Measurements from ENCODE around the gene ACOX2. TPM values are rescaled to one million over a fixed set of nuclear protein-coding genes. Genes with fewer than 3 reads are reported as not detected.

The ACOX2 gene
- total RNA-seq = 7.0 and 13.4 TPM in 2 replicates

DNA sequence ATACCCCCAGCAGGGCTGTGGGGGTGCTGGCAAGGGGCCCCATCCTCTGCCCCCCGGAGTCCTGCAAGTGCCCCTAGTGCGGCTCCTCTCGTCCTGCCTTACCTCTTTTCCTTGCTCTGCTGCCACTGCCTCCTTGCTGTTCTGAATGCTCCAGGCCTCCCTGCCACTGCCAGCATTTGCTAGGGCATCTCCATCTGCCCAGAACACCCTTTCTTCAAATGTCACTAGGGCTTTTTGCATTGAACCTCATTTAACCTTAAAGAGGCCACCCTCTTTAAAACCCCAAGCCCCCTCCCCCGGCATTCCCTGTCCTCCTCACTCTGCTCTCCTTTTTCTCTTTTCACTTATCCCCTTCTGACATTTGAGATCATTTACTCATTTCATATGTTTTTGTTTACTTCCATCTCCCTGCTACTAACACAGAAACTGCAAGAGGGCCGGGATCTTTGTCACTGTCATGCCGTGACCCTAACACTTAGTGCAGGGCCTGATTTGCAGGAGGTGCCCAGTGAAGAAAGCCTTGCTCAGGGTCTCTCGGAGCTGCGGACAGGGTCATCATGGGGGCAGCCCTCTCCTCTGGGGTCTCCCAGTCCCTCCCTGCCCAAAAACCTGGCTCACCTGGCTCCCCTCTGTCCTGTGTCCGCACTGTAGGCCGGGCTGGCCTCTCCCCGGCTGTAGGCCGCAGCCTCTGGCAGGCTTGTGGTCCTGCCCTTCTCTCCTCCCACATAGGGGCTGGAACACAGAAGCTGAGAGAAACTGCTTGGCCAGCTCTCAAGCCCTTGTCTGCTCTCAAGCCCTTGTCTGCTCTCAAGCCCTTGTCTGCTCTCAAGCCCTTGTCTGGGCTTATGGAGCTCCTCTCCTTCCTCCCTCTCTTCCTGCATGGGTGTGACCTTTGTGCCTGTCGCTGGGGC, at the start of gene ACOX2:
ACOX2 (minus strand) TSS at position 690 of the 911 bp plus-strand sequence. CDS start 2,084 bp downstream, outside the sequence.

DNA sequence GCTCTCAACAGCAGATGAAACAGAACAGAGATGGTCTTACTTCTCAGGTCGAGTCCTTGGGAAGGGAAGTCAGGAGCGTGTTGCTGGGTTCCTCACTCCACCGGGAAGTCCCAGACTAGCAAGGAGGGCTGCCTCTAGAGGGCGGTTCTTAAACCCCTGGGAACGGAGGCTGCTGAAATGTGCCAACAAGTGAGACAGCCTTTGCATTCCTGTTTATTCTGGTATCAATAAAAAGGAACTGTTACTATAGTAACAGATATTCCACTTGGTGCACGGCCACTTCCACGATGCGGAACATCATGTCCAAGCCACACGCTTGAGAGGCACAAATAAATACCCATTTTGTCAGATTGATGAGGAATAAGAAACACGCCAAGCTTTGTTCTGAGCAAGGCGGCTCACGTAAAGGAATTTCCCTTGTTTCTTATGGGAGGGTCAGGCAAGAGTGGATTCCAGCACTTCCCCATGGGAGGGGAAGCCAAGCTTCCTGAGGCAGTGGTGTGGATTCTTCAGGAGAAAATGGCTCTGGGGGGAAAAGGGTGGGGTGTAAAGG, 40.4 kb upstream of the ACOX2 start, which contains the start of gene FAM107A:
FAM107A (minus strand) TSS at position 123 of the 553 bp plus-strand sequence. CDS start 7,531 bp downstream, outside the sequence.

DNA sequence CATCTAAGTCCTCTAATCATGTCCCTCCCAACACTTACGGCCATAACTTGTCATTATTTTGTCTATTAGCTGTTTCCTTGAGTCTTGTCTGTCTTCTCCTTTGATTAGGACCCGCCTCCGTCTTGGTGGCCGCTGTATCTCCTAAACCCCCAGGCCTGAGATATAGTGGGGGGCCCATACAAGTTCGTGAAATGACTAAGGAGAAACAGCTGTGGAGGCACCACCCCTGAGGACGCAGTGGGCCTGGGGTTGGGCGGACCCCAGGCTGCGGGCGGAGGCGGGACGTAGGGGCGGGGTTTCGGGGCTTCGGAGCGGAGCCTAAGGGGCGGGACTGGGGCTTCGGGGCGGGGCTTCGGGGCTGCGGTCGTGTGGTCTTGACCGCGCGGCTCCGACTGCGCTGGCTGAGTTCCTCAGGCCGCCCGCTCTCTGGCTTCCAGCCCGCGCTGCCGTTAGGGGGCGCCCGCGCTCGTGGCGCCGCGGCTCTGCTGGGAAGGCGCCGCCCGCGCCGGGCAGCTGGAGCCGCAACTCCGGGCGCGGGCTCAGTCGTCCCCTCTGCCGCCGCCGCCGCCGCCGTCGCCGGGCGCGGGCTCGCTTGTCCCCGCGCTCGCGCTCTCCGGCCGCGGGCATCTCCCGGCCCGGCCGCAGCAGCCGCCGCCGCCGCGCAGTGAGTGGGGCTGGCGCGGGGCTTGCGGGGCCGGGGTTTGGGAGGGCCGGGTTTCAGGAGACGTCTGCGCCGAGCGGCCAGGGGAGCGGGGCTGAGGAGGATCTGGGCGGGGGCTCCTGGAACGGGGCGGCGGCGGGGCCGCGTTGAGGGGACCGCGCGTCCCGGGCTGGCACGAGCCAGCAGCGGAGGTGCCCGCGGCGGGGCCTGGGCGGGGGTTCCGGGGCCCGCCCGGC, 45.2 kb downstream of the ACOX2 start, which contains the start of gene KCTD6:
KCTD6 (plus strand) TSS at position 591 of the 897 bp plus-strand sequence. CDS start 6,660 bp downstream, outside the sequence.

Other genes starting within 250 kb of the ACOX2 start
- 12.8 and 15.9 TPM in 2 replicates for gene RPP14, start 230.9 kb downstream of the ACOX2 start, total RNA-seq
- gene HTD2, start 230.7 kb downstream of the ACOX2 start, total RNA-seq = 11.3 and 11.5 TPM in 2 replicates
- gene PXK, start 204.3 kb downstream of the ACOX2 start, total RNA-seq = 21.8 and 37.4 TPM in 2 replicates
- 92.1 and 122 TPM in 2 replicates for gene PDHB, start 103.4 kb downstream of the ACOX2 start, total RNA-seq
- 7.7 and 10.0 TPM in 2 replicates for gene KCTD6, start 45.1 kb downstream of the ACOX2 start, total RNA-seq
- not detected in 2 replicates for gene FAM107A, start 40.2 kb upstream of the ACOX2 start, total RNA-seq
- not detected in 2 replicates for gene FAM3D, start 129.6 kb upstream of the ACOX2 start, total RNA-seq

Measured in smooth muscle cell of the umbilical artery (primary cell).